Measurements from ENCODE around the gene FUNDC2. TPM values are rescaled to one million over a fixed set of nuclear protein-coding genes. Genes with fewer than 3 reads are reported as not detected.

Gene FUNDC2
- total RNA-seq, 1 experiment from 2014 or later, result 40.6 TPM

GRCh38 chrX:155069414-155069813 lies 42.8 kb downstream of the FUNDC2 start:
- no peak for DNase-seq (ENCODE audit: low read depth)

DNA sequence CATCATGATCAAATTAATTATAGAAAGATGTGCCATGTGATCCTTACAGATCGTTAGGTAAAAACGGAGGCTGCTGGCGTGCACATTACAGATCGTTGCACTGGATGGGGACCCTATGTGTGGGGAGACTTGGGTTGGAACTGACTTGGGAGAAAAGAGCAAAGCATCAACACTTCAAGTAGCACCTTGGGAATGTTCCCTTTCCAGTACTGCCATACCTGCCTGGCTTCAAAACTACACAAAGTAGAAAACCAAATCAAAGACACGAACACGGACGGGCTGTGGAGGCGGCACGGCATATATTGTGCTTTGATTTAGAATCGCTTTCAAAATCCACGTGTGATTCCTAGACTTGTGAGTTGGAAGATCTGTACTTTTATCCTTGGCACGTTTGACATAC lies 43.4 kb downstream of the FUNDC2 start:
- DNase-seq (ENCODE audit: low read depth), result no peak

- no peak for DNase-seq (ENCODE audit: low read depth)
These were observed 44.0 kb downstream of the FUNDC2 start for GRCh38 chrX:155070663-155070974.

DNA sequence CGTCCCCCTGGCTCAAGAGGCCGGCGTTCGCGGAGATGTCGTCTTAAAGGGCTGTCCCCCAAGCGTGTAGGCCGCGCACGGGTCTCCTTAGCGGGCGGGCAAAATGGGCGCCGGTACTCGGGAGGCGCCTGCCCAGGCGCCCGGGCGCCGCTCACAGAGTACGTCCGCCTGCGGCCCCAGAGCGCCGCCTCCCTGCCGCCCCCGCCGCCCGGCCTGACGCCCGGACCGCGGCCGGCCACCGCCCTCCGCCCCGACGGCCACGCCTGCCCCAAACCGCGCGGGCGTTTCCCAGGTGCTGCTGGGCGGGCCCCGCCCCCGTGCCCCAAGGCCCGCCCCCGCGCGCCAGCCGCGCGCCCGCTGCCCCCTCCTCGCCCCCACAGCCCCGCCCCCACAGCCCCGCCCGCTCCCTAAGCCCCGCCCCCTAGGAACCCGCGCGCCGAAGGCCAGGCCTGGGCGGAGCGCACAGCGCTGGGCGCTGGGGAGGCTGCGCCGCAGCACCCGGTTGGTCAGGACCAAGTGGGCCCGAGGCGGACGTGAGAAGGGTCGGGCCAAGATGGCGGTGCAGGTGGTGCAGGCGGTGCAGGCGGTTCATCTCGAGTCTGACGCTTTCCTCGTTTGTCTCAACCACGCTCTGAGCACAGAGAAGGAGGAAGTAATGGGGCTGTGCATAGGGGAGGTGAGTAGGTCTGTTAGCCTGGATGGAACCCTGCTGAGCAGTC lies 44.5 kb downstream of the FUNDC2 start, which contains the start of the genes BRCC3, CMC4 and MTCP1:
BRCC3 (plus strand) TSS at position 534 of the 719 bp plus-strand sequence; CDS start at position 554, 20 bp downstream.
CMC4 (minus strand) TSS at position 162 of the 719 bp plus-strand sequence. CDS start 7,113 bp downstream, outside the sequence.
MTCP1 (minus strand) TSS at position 162 of the 719 bp plus-strand sequence. CDS start 5,126 bp downstream, outside the sequence.
- peak; percentile 71 for DNase-seq (ENCODE audit: low read depth)

DNA sequence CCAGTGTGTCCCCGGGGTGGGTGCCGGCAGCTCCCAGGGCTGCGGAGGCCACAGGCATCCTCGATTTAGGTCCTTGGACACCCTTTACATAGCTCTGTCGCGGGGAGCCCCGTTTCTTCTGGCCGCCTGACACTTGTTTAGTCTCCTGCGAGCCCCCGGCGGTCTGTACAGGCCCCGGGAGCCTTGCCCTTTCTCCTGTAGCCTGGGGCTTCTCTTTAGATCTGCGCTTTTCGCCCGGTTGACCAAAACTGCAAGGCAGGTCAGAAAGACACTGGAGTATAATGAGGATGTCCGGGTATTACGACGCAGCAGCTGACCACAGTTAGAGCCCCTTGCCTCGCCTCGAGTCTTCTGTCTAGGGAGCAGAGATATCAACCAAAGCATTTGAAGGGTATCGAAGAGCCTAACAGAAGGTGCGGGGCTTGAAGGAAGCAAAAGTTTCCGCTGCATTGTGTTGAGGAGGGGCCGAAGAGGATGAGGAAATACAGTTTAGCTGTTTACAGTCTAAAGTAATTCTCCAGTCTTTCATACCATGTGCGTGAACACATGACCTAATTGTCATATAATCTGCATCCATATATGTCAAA lies 45.1 kb downstream of the FUNDC2 start:
- DNase-seq (ENCODE audit: low read depth), result no peak

- DNase-seq (ENCODE audit: low read depth), result peak; percentile 19
These were observed 59.7 kb downstream of the FUNDC2 start for GRCh38 chrX:155086202-155086840.

DNA sequence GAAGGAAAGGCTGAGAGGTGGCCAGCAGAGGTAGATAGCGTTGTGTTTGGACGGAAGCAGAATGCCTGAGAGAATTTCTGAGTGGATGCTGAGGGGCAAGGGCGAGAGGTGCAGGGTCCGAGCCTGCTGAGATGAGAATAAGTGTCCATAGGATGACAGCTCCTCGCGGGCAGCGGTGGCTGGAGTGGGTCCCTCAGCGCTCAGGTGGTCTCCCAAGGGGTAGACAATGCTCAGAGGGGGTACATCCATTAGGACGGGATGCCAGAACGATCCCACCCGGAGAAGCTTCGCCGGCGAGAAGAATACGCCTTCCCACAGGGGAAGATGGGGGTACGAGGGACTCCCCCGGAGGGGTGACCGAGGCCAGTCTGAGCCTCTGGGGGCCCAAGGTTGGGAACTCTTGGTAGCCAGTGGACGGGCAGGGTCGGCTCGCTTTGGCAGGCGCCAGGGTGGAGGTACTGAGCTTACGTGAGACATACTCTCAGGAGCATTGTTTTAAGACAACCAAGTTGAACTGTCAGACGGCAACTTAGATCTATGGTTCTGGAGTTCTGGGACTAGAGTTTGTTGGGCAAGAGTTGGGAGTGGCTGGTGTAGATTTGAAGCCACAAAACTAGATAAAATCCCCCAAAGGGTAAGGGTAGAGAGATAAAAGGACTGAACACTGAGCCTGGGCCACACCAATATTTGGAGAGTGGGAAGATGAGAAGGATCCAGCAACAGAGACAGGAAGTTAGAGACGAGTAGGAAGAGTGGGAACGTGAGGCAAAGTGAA lies 60.5 kb downstream of the FUNDC2 start:
- no peak for DNase-seq (ENCODE audit: low read depth)

DNA sequence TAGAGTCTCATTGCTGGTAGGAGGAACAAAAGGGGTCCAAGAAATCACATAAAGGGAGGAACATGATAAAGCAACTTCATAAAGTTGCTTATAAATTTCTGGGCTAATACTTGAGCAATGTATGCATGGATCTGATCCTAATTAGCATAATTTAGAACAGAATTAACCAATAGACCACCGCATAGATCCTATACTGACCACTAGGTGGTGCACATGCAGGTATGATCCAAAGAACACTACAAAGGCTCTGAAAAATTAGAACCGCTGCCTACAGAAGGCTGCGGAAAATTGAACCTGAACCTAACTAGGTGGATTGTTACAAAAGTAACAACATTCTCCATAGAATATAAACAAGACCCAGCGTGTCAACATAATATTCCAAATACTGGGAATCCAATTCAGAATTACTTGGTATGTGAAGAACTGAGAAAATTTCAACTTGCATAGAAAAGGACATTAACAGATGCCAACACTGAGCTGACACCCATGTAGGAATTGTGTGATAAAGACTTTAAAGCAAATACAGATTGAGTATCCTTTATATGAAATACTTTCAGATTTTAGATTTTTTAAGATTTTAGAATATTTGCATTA lies 67.9 kb downstream of the FUNDC2 start:
- DNase-seq (ENCODE audit: low read depth), result no peak

DNA sequence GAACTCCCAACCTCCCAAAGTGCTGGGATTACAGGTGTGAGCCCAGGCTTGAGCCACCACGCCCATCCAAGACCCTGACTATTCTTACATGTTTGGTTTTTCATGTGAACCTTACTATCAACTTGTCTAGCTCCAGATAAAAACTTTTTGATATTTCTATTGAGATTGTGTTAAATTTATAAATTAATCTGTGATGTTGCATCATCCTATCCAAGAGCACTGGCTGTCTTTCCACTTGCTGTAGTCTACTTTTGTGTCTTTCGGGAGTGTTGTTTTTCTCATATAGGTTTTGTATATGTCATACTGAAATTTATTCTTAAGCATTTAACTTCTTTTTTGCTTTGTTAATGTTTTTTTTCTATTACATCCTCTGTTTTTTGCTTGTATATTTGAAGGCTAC lies 79.3 kb downstream of the FUNDC2 start:
- no peak for DNase-seq (ENCODE audit: low read depth)

GRCh38 chrX:155108427-155108826 lies 81.8 kb downstream of the FUNDC2 start:
- DNase-seq (ENCODE audit: low read depth), result no peak

Other genes with a start within 250 kb of the FUNDC2 start
- gene MPP1, start 221.4 kb upstream of the FUNDC2 start, total RNA-seq (2014; rRNA removed), result 23.2 and 27.2 TPM in 2 replicates
- gene SMIM9, start 192.2 kb upstream of the FUNDC2 start, total RNA-seq (2014; rRNA removed), result not detected in 2 replicates
- 2.6 and 3.6 TPM in 2 replicates for gene F8A1, start 140.5 kb upstream of the FUNDC2 start, total RNA-seq (2014; rRNA removed)
- 7.8 and 11.4 TPM in 2 replicates for gene F8, start 4.1 kb upstream of the FUNDC2 start, total RNA-seq (2014; rRNA removed)
- 17.2 and 23.2 TPM in 2 replicates for gene CMC4, start 44.3 kb downstream of the FUNDC2 start, total RNA-seq (2014; rRNA removed)
- 2.0 and 7.2 TPM in 2 replicates for gene MTCP1, start 44.3 kb downstream of the FUNDC2 start, total RNA-seq (2014; rRNA removed)
- gene BRCC3, start 44.7 kb downstream of the FUNDC2 start, total RNA-seq (2014; rRNA removed), result 8.3 and 14.8 TPM in 2 replicates
- gene VBP1, start 189.6 kb downstream of the FUNDC2 start, total RNA-seq (2014; rRNA removed), result 94.2 and 98.0 TPM in 2 replicates
- 0.06 and 0.19 TPM in 2 replicates for gene RAB39B, start 237.6 kb downstream of the FUNDC2 start, total RNA-seq (2014; rRNA removed)